Measurements from ENCODE around the gene BCL6B.

The BCL6B gene

GRCh38 chr17:7011415-7011814 is 11.4 kb upstream of the BCL6B start:
- no peak for DNase-seq

- no peak for DNase-seq
These were observed 11.0 kb upstream of the BCL6B start for GRCh38 chr17:7011942-7012254.

DNA sequence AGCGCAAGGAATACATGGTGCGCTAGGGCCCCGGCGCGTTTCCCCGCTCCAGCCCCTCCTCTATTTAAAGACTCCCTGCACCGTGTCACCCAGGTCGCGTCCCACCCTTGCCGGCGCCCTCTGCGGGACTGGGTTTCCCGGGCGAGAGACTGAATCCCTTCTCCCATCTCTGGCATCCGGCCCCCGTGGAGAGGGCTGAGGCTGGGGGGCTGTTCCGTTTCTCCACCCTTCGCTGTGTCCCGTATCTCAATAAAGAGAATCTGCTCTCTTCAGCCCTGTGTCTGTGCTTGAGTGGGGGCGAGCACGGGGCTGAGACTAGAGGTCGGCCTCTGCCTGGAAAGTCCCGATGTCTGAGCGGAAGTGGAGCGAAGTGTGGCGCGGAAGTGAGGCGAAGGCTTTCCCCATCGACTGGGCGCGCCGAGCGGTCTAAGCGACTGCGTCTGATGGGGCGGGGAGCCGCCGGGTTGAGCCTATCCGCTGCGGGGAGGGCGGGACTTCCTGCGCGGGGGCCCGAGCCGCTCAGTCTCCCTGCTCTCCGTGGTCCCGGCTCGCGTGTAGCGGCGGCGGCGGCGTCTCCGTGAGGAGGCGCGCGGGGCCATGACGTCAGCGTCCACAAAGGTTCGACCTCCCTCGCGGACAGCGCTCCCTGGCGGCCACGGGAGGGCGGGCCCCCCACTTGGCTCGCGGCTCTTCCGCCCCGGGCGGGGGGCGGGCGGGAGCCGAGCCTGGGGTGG is 8.4 kb upstream of the BCL6B start:
- peak; percentile 99 for DNase-seq

- peak; percentile 93 for DNase-seq
These were observed 7.6 kb upstream of the BCL6B start for GRCh38 chr17:7014995-7015958.

DNA sequence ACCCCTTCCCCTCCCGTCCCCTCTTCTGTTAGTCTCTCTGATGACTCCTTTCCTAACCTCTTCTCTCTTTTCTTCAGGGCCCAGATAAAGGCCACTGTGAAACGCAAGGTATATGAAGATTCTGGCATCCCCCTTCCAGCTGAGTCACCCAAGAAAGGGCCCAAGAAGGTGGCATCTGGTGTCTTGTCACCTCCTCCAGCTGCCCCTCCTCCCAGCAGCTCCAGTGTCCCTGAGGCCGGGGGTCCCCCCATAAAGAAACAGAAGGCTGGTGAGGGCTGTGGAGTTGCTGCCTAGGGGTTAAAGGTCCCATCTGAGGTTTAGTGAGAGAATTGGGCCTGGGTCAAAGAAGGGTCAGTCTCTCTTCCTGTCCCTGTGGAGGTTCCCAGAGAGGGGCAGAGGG is 6.4 kb upstream of the BCL6B start:
- no peak for DNase-seq

DNA sequence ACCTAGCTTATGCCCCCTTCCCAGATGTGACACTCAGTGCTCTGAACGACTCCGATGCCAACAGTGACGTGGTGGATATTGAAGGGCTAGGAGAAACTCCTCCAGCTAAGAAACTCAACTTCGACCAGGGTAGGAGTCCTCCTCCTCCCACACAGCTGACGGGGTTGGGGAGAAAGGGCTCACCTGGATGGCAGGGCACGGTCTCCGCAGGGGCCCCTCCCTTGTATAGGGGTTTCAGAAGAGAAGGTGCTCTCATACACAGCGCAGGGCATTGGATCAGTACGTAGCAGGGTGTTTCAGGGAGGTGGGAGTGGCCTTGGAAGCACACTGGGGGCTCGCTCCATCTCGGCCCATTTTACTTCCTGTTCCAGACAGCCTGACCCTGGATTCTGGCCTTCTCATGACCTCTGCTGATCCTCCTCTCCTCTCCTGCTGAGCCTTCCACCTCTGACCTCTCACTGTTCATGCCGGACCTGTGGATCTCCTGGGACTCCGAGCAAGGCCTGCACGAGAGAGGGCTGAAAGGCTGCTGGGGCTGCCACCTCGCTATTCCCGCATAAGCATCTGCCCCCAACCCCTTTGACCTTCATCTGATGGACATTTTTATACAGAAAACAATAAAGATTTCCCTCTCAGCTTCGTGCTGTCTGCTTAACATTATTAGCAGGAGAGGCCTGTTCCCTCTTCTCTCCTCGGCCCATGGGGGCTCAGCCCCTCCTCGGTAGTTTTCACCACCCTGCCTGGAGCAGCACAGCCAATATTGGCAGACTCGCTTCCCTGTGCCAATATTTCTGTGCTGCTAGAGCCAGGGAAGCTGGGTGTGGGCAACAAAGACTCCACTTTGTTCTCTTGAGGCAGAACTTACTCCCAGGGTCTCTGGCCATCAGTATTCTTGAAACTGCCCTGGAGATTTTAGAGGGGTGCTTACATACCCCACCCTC is 5.7 kb upstream of the BCL6B start:
- no peak for DNase-seq

DNA sequence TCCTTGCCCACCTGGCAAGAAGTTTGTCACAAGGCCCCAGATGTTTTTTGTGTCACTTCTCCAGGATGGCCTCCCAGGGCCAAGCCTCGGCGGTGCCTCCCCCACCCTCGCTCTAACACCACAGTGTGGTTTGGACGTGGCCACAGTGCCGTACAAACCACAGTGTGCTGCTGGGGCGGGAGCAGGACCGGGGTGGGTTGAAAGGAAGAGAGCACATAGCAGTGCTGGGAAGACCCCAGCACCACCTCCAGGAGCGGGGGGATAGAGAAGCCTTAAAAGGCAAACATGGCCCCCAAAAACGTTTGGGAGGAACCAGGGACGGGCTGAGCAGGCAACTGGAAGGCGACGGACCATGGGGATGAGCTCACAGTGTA is 5.0 kb upstream of the BCL6B start:
- DNase-seq: no peak

GRCh38 chr17:7018331-7018964 is 4.4 kb upstream of the BCL6B start:
- DNase-seq: no peak

- no peak for DNase-seq
These were observed 3.5 kb upstream of the BCL6B start for GRCh38 chr17:7019367-7019766.

GRCh38 chr17:7019839-7020519 is 2.9 kb upstream of the BCL6B start:
- DNase-seq: no peak

DNA sequence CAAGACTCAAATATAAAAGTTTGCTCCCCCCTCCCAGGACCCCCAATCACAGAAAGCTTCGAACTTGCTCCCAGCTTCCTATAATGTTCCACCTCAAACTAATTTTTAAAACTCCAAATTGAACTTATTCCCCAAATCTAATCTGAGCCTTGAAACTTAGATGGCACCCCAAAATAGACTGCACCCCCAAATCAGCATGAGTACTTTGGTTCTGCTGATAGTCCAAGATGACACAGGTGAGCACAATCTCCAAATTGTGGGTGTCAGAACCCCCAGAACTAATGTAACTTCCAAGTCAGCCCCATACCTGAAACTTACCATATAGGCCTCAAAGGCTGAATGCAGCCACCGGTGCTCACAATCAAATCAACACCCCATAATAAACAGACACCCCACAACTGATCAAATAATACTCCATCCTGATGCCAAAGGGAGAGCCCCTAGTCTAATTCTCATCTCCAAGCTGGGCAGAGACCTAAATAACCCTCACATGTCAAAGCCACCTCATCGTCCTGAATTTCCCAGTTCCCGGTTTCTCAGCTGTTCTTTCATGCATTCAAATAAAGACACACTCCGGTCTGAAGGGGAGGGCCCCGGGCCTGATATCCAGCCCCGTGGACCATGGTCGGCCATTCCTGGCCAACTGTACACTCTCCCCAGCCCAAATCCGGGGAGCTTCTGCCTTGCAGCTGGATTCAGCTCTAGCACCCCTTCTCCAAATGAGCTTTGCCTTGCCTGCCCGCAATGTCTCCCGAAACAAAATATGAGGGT is 1.8 kb upstream of the BCL6B start:
- DNase-seq: no peak

GRCh38 chr17:7021993-7022778 is 664 bp upstream of the BCL6B start:
- peak; percentile 92 for DNase-seq

DNA sequence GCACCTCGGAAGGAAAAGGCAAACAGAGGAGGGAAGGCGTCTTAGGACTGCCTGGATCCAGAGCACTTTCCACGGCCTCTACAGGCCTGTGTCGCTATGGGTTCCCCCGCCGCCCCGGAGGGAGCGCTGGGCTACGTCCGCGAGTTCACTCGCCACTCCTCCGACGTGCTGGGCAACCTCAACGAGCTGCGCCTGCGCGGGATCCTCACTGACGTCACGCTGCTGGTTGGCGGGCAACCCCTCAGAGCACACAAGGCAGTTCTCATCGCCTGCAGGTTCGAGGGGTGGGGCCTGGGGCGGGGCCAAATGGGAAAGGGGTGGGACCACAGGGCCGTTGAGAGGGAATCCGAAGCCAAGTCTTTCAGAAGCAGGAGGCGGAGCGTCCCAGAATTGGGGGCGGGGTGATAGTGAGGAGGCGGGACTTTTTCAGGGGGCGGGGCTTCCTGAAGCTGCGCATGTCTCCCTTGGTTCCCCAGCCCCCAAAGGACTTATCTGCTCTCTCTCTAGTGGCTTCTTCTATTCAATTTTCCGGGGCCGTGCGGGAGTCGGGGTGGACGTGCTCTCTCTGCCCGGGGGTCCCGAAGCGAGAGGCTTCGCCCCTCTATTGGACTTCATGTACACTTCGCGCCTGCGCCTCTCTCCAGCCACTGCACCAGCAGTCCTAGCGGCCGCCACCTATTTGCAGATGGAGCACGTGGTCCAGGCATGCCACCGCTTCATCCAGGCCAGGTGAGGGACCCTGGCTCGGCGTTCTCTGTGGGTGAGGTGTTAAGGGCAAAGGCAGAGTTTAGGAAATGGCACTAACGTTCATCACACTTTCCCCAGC is 939 bp downstream of the BCL6B start:
- peak; percentile 98 for DNase-seq

DNA sequence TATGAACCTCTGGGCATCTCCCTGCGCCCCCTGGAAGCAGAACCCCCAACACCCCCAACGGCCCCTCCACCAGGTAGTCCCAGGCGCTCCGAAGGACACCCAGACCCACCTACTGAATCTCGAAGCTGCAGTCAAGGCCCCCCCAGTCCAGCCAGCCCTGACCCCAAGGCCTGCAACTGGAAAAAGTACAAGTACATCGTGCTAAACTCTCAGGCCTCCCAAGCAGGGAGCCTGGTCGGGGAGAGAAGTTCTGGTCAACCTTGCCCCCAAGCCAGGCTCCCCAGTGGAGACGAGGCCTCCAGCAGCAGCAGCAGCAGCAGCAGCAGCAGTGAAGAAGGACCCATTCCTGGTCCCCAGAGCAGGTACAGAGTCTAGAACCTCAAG is 1.5 kb downstream of the BCL6B start:
- no peak for DNase-seq

DNA sequence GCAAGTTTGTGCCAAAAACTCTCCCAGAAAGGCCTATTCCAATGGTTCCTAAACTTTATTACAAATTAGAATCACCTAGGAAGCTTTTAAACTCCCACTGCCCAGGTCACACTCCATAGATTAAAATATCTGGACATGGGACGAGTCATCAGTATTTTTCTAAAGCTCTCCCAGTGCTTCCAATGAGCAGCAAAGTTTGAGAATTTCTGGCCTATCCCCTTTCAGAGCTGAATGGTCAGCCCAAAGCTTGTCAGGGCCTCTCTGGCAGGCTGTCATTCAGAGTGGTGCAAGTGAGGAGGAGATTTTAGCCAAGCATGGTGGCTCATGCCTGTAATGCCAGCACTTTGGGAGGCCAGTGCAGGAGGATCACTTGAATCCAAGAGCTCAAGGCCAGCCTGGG is 2.4 kb downstream of the BCL6B start:
- DNase-seq: no peak

- DNase-seq: no peak
These were observed 3.7 kb downstream of the BCL6B start for GRCh38 chr17:7026471-7027115.

- no peak for DNase-seq
These were observed 4.5 kb downstream of the BCL6B start for GRCh38 chr17:7027335-7027734.

DNA sequence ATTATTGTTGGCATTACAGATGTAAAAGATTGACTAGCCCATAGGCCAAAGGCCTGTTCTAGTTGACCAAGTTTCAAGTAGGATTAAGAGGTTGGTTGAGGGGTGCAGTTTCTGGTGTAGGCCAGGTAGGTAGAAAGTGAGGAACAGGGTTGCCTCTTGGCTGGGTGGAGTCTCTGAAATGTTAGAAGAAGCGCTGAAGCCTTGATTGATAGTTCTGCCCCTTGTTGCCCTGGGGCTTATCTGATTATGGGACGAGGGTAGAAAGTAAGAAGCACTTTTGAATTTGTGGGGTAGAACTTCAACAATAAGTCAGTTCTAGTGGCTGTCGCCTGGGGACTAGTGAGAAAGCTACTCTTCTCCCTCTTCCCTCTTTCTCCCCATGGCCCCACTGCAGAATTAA is 6.2 kb downstream of the BCL6B start:
- DNase-seq: no peak

GRCh38 chr17:7029659-7030058 is 6.8 kb downstream of the BCL6B start:
- peak; percentile 83 for DNase-seq

All from activated effector memory CD4-positive, alpha-beta T cell treated with anti-CD3 and anti-CD28 coated beads, Interleukin-2, amount 50 U/mL, for 16 hours (primary cell).